Stimulated activated CD4-positive, alpha-beta T cell treated with anti-CD3 and anti-CD28 coated beads, Interleukin-2, amount 100 ng/mL, for 48 hours (primary cell): Measurements from ENCODE around the gene PJVK.
"Not testable (repeated sequence)": the region's sequence is repeated elsewhere in the genome, so short reads cannot be mapped to it uniquely, and the experiment has no call there.

Experiments used
- DNase-seq, 2 donors: peaks; one replicate each; pipeline ENCODE4 v3.0.0-alpha.2; 2020

The PJVK gene

GRCh38 chr2:178436662-178437061 lies 14.5 kb upstream of the PJVK start:
- DNase-seq = no peak

GRCh38 chr2:178441426-178441825 lies 9.8 kb upstream of the PJVK start:
- no peak for DNase-seq

- no peak for DNase-seq
Observed at GRCh38 chr2:178448968-178449661, 2.1 kb upstream of the PJVK start.

- peak in 1 of 2 donors; percentile 4 for DNase-seq
Observed at GRCh38 chr2:178449700-178450523, 1.3 kb upstream of the PJVK start.

GRCh38 chr2:178450524-178450773 lies 729 bp upstream of the PJVK start:
- no peak for DNase-seq

- DNase-seq = no peak
Observed at GRCh38 chr2:178452334-178452733, 1.2 kb downstream of the PJVK start.

GRCh38 chr2:178452870-178453269 lies 1.7 kb downstream of the PJVK start:
- DNase-seq = no peak

- DNase-seq = no peak
Observed at GRCh38 chr2:178455947-178456346, 4.8 kb downstream of the PJVK start.

- DNase-seq = no peak
Observed at GRCh38 chr2:178457390-178457886, 6.3 kb downstream of the PJVK start.

- DNase-seq = no peak
Observed at GRCh38 chr2:178469219-178469849, 18.2 kb downstream of the PJVK start.

- DNase-seq = not testable (repeated sequence)
Observed at GRCh38 chr2:178471313-178471712, 20.1 kb downstream of the PJVK start.

- no peak for DNase-seq
Observed at GRCh38 chr2:178473373-178473772, 22.2 kb downstream of the PJVK start.

- DNase-seq = no peak
Observed at GRCh38 chr2:178473931-178474330, 22.8 kb downstream of the PJVK start.

- no peak for DNase-seq
Observed at GRCh38 chr2:178474560-178474959, 23.4 kb downstream of the PJVK start.

GRCh38 chr2:178476477-178476876 lies 25.3 kb downstream of the PJVK start:
- DNase-seq = no peak

- DNase-seq = no peak
Observed at GRCh38 chr2:178477443-178478129, 26.4 kb downstream of the PJVK start.

GRCh38 chr2:178478130-178478438 lies 26.9 kb downstream of the PJVK start:
- DNase-seq = no peak

- DNase-seq = peak; percentile 67 to 74
Observed at GRCh38 chr2:178478439-178479274, 27.5 kb downstream of the PJVK start, which contains the start of gene FKBP7. Gene FKBP7 (minus strand): TSS chr2:178478600. CDS start chr2:178478499, 101 bp downstream.

- DNase-seq = no peak
Observed at GRCh38 chr2:178479275-178479616, 28.1 kb downstream of the PJVK start.

GRCh38 chr2:178479758-178480226 lies 28.6 kb downstream of the PJVK start:
- DNase-seq = no peak

- peak; percentile 65 to 70 for DNase-seq
Observed at GRCh38 chr2:178480227-178481181, 29.3 kb downstream of the PJVK start, which contains the start of gene PLEKHA3. Gene PLEKHA3 (plus strand): TSS chr2:178480457. CDS start chr2:178480870, 413 bp downstream.
